ENCODE data around the gene PCED1A. TPM values are rescaled to one million over a fixed set of nuclear protein-coding genes. Genes with fewer than 3 reads are reported as not detected.
A peak's percentile ranks its signal among the peaks of the same experiment; 100 is the strongest.
"Not testable (repeated sequence)": the region's sequence is repeated elsewhere in the genome, so short reads cannot be mapped to it uniquely, and the experiment has no call there.

Gene PCED1A
- total RNA-seq, 5 donors from 2014 or later (not counting 1 experiment from before 2014, with no cell fraction given), result 65.1 to 111 (median 95.2) TPM

DNA sequence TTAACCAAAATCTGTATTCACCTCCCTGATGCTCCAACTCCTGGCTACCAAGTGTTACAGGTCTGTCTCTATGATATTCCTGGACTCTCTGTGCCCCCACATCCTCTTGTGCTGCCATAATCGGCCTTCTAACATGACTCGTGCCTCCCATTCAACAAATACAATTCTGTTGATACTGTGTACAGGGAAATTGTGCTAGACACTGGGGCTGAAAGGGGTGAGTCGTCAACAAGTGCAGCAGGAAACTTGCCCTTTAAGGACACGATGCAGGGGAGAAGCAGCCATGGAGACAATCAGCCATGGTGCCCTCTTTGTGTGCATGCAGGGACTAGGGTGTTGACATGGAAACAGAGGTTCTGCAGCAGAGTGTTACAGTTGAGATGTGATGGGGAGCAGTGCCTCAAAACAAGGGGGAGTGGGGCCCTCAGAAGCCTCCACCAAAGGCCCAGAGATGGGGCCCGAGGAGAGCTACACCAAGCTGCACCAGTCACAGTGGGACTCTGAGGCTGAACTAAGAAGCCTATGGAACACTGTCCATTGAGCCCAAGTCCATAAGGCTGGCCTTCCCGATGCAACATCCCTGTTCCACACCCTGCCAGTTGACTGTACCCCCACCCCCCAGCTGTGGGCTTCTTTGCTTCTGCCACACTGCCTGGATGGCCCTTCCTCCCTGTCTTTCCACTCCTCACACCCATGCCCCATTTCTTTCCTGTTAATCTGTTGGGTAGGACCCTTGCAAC, 3.1 kb downstream of the PCED1A start:
- 93% methylated on average over 4 of the region's 6 CpGs for WGBS (ENCODE audit: insufficient coverage)
- Mint-ChIP-seq H3K4me3 (peak overlapping the region in 1 of 3 donors; percentile 24), H3K27me3 (no peaks in the 10 kb centered on the region), H3K36me3 (peaks cover 15% of the 10 kb centered on the region), H3K27ac (no peak overlapping the region), H3K4me1 (peaks cover 14 to 27% (median 15%) of the 10 kb centered on the region in 3 donors), H3K9me3 (no peaks in the 10 kb centered on the region)
- ATAC-seq (replicated peaks in 1 of 4) (no peak), DNase-seq (no peak)
- peaks cover 0 to 12% of the 10 kb centered on the region in 2 donors for H3K36me3 ChIP-seq (ENCODE audit: control insufficient read depth in 2 of 2, extremely low read depth in 1 of 2, insufficient read depth in 1 of 2, low read length in 1 of 2)
- H3K4me1 ChIP-seq (ENCODE audit: control insufficient read depth in 1 of 2, extremely low read depth in 1 of 2, insufficient read depth in 2 of 2, low read length in 2 of 2), result peaks cover 2 to 35% of the 10 kb centered on the region in 2 experiments
- CTCF ChIA-PET, result no interaction called here
- no peaks in the 10 kb centered on the region for H3K9me3 ChIP-seq
- H3K27ac ChIP-seq (ENCODE audit: low read length), result no peak overlapping the region
- POLR2A ChIA-PET, result interaction anchor here in 1 of 2 donors (0.7 kb wide), 1 partner anchor 208 kb away, joined by 3 read pairs; the partner anchor contains the start of gene MRPS26
- no peak overlapping the region for H3K4me3 ChIP-seq (ENCODE audit: control insufficient read depth in 1 of 2, extremely low read depth in 1 of 2, low read length in 1 of 2)
- no peaks in the 10 kb centered on the region for H3K27me3 ChIP-seq (replicated peaks in 1 of 2; ENCODE audit: control insufficient read depth in 2 of 2, extremely low read depth in 1 of 2, insufficient read depth in 2 of 2, low read length in 1 of 2)

DNA sequence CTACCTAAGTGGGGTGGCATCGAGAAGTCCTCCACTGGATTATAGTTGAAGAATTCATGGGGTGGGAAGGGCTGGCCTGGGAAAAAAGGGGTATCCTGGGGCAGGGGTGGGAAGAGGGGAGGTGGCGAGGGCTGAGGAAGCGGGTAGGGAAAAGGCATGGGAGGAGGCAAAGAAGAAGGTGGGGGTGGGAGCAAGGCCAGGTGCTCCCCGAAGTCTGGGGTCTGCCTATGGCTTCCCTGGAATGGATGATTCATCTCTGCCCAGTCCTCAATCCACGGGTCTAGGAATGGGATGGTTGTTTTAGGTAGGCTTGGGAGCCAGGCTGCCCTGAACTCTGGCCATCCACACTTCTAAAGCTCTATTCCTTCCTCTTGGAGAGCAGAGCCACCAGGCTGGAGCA, 4.4 kb downstream of the PCED1A start:
- Histone ChIP-seq H3K4me3 (ENCODE audit: control insufficient read depth in 1 of 2, extremely low read depth in 1 of 2, low read length in 1 of 2) (no peak overlapping the region), H3K36me3 (ENCODE audit: control insufficient read depth in 2 of 2, extremely low read depth in 1 of 2, insufficient read depth in 1 of 2, low read length in 1 of 2) (peaks cover 0 to 12% of the 10 kb centered on the region in 2 donors), H3K9me3 (no peaks in the 10 kb centered on the region), H3K27me3 (replicated peaks in 1 of 2; ENCODE audit: control insufficient read depth in 2 of 2, extremely low read depth in 1 of 2, insufficient read depth in 2 of 2, low read length in 1 of 2) (no peaks in the 10 kb centered on the region), H3K27ac (ENCODE audit: low read length) (no peak overlapping the region), H3K4me1 (ENCODE audit: control insufficient read depth in 1 of 2, extremely low read depth in 1 of 2, insufficient read depth in 2 of 2, low read length in 2 of 2) (peaks cover 0 to 23% of the 10 kb centered on the region in 2 experiments)
- DNase-seq, result no peak
- Mint-ChIP-seq H3K27me3 (no peaks in the 10 kb centered on the region), H3K27ac (no peak overlapping the region), H3K36me3 (peaks cover 15% of the 10 kb centered on the region), H3K4me1 (peaks cover 8 to 24% (median 15%) of the 10 kb centered on the region in 3 donors), H3K4me3 (no peak overlapping the region), H3K9me3 (no peaks in the 10 kb centered on the region)
- ATAC-seq (replicated peaks in 1 of 4), result no peak
- CTCF ChIA-PET, result interaction anchor here in 1 of 2 donors (0.9 kb wide), 1 partner anchor 9 kb away, joined by 3 read pairs; no protein-coding TSS in a partner anchor
- WGBS (ENCODE audit: insufficient coverage), result 93% methylated on average over 3 of the region's 5 CpGs
- POLR2A ChIA-PET, result no interaction called here

GRCh38 chr20:2835331-2835796, 5.1 kb downstream of the PCED1A start:
- no peak for ATAC-seq (replicated peaks in 1 of 4)
- H3K27me3 ChIP-seq (replicated peaks in 1 of 2; ENCODE audit: control insufficient read depth in 2 of 2, extremely low read depth in 1 of 2, insufficient read depth in 2 of 2, low read length in 1 of 2), result no peaks in the 10 kb centered on the region
- no peak for DNase-seq
- no peaks in the 10 kb centered on the region for H3K9me3 ChIP-seq
- CTCF ChIA-PET, result interaction anchor here in 1 of 2 donors (0.9 kb wide), 1 partner anchor 8 kb away, joined by 3 read pairs; no protein-coding TSS in a partner anchor
- WGBS (ENCODE audit: insufficient coverage), result 100% methylated on average over 2 of the region's 6 CpGs
- no peak overlapping the region for H3K4me3 Mint-ChIP-seq
- H3K27ac Mint-ChIP-seq, result no peak overlapping the region
- H3K27ac ChIP-seq (ENCODE audit: low read length), result no peak overlapping the region
- no peaks in the 10 kb centered on the region for H3K9me3 Mint-ChIP-seq
- H3K4me1 ChIP-seq (ENCODE audit: control insufficient read depth in 1 of 2, extremely low read depth in 1 of 2, insufficient read depth in 2 of 2, low read length in 2 of 2), result peaks cover 0 to 21% of the 10 kb centered on the region in 2 experiments
- H3K27me3 Mint-ChIP-seq, result no peaks in the 10 kb centered on the region
- peaks cover 0 to 12% of the 10 kb centered on the region in 2 donors for H3K36me3 ChIP-seq (ENCODE audit: control insufficient read depth in 2 of 2, extremely low read depth in 1 of 2, insufficient read depth in 1 of 2, low read length in 1 of 2)
- peaks cover 15% of the 10 kb centered on the region for H3K36me3 Mint-ChIP-seq
- no peak overlapping the region for H3K4me3 ChIP-seq (ENCODE audit: control insufficient read depth in 1 of 2, extremely low read depth in 1 of 2, low read length in 1 of 2)
- H3K4me1 Mint-ChIP-seq, result peaks cover 8 to 22% (median 15%) of the 10 kb centered on the region in 3 donors
- POLR2A ChIA-PET, result no interaction called here

DNA sequence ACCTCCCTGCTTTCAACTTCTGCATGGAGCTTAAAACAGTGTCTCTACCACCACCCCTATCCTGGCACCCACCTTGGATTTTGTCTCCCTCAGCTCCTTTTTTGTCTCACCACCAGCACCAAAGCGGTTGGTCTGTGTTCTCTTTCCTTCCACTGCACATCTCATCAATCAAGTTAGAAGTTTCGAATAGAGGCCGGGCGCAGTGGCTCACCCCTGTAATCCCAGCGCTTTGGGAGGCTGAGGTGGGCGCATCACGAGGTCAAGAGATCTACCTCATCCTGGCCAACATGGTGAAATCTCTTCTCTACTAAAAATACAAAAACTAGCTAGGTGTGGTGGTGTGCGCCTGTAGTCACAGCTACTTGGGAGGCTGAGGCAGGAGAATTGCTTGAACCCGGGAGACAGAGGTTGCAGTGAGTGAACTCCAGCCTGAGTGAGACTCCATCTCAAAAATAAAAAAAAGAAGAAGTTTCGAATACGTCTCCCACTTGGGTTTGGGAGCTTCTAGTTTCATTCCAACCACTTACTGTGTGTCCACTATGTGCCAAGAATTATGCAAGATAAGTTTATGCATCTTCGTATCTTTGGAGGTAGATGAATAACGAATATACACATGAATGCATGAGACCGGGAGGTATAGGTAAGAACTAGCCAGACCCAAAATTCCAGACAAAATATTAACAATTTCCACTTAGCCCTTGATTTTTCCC, 5.9 kb downstream of the PCED1A start:
- ATAC-seq (replicated peaks in 1 of 4), result no peak
- no peak overlapping the region for H3K4me3 ChIP-seq (ENCODE audit: control insufficient read depth in 1 of 2, extremely low read depth in 1 of 2, low read length in 1 of 2)
- peaks cover 0 to 13% of the 10 kb centered on the region in 2 experiments for H3K4me1 ChIP-seq (ENCODE audit: control insufficient read depth in 1 of 2, extremely low read depth in 1 of 2, insufficient read depth in 2 of 2, low read length in 2 of 2)
- Mint-ChIP-seq H3K27ac (no peak overlapping the region), H3K4me3 (no peak overlapping the region), H3K4me1 (peaks cover 6 to 20% (median 12%) of the 10 kb centered on the region in 3 donors), H3K27me3 (no peaks in the 10 kb centered on the region), H3K36me3 (peaks cover 15% of the 10 kb centered on the region), H3K9me3 (no peaks in the 10 kb centered on the region)
- H3K27ac ChIP-seq (ENCODE audit: low read length), result no peak overlapping the region
- H3K27me3 ChIP-seq (replicated peaks in 1 of 2; ENCODE audit: control insufficient read depth in 2 of 2, extremely low read depth in 1 of 2, insufficient read depth in 2 of 2, low read length in 1 of 2), result no peaks in the 10 kb centered on the region
- peaks cover 0 to 12% of the 10 kb centered on the region in 2 donors for H3K36me3 ChIP-seq (ENCODE audit: control insufficient read depth in 2 of 2, extremely low read depth in 1 of 2, insufficient read depth in 1 of 2, low read length in 1 of 2)
- POLR2A ChIA-PET, result no interaction called here
- no peaks in the 10 kb centered on the region for H3K9me3 ChIP-seq
- CTCF ChIA-PET, result no interaction called here
- WGBS (ENCODE audit: insufficient coverage), result 100% methylated on average over 1 of the region's 14 CpGs
- no peak for DNase-seq

DNA sequence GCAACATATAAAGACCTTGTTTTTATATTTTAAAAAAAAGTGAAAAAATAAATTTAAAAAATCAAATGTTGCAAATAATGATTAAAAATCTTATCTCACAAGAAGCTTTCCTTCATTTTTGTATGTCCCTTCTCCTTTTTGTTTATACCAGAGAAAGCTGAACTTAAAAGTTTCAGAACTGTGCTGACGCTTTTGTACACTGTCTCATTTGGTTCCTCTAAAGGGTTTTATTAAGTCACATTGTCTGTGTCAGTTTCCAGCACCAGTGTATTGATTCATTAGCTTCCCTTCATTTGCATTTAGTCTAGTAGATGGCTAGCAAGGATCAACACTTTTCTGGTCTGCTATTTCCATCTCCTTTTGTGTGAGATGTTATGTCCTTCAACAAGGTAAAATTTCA, 6.7 kb downstream of the PCED1A start:
- no peak overlapping the region for H3K27ac Mint-ChIP-seq
- H3K9me3 ChIP-seq, result no peaks in the 10 kb centered on the region
- H3K4me3 ChIP-seq (ENCODE audit: control insufficient read depth in 1 of 2, extremely low read depth in 1 of 2, low read length in 1 of 2), result no peak overlapping the region
- H3K27ac ChIP-seq (ENCODE audit: low read length), result no peak overlapping the region
- no peak overlapping the region for H3K4me3 Mint-ChIP-seq
- DNase-seq (no peak), ATAC-seq (replicated peaks in 1 of 4) (no peak)
- no peaks in the 10 kb centered on the region for H3K27me3 ChIP-seq (replicated peaks in 1 of 2; ENCODE audit: control insufficient read depth in 2 of 2, extremely low read depth in 1 of 2, insufficient read depth in 2 of 2, low read length in 1 of 2)
- H3K4me1 ChIP-seq (ENCODE audit: control insufficient read depth in 1 of 2, extremely low read depth in 1 of 2, insufficient read depth in 2 of 2, low read length in 2 of 2), result peaks cover 0 to 5% of the 10 kb centered on the region in 2 experiments
- peaks cover 0 to 12% of the 10 kb centered on the region in 2 donors for H3K36me3 ChIP-seq (ENCODE audit: control insufficient read depth in 2 of 2, extremely low read depth in 1 of 2, insufficient read depth in 1 of 2, low read length in 1 of 2)
- no CpG with 5 or more reads among the region's 1 CpG for WGBS (ENCODE audit: insufficient coverage)
- H3K27me3 Mint-ChIP-seq, result peaks cover 0 to 3% of the 10 kb centered on the region in 2 donors
- peaks cover 0 to 14% (median 6%) of the 10 kb centered on the region in 3 donors for H3K4me1 Mint-ChIP-seq
- POLR2A ChIA-PET, result no interaction called here
- peaks cover 15% of the 10 kb centered on the region for H3K36me3 Mint-ChIP-seq
- CTCF ChIA-PET, result no interaction called here
- no peaks in the 10 kb centered on the region for H3K9me3 Mint-ChIP-seq

- Mint-ChIP-seq H3K27me3 (peaks cover 14 to 15% of the 10 kb centered on the region in 2 donors), H3K4me1 (peaks cover 10 to 13% (median 12%) of the 10 kb centered on the region in 3 donors)
- WGBS (ENCODE audit: insufficient coverage), result 100% methylated on average over 3 of the region's 7 CpGs
- CTCF ChIA-PET, result interaction anchor here in 1 of 2 donors (0.6 to 0.7 kb wide), 2 partner anchors 20 to 40 kb away, joined by 6 to 8 read pairs; no protein-coding TSS in a partner anchor
- H3K36me3 ChIP-seq (ENCODE audit: control insufficient read depth in 2 of 2, extremely low read depth in 1 of 2, insufficient read depth in 1 of 2, low read length in 1 of 2); H3K36me3 Mint-ChIP-seq; H3K9me3 Mint-ChIP-seq; POLR2A ChIA-PET; H3K4me3 ChIP-seq (ENCODE audit: control insufficient read depth in 1 of 2, extremely low read depth in 1 of 2, low read length in 1 of 2); H3K9me3 ChIP-seq; H3K27me3 ChIP-seq (replicated peaks in 1 of 2; ENCODE audit: control insufficient read depth in 2 of 2, extremely low read depth in 1 of 2, insufficient read depth in 2 of 2, low read length in 1 of 2); H3K4me1 ChIP-seq (ENCODE audit: control insufficient read depth in 1 of 2, extremely low read depth in 1 of 2, insufficient read depth in 2 of 2, low read length in 2 of 2); DNase-seq; H3K27ac Mint-ChIP-seq; H3K4me3 Mint-ChIP-seq; H3K27ac ChIP-seq (ENCODE audit: low read length); ATAC-seq (replicated peaks in 1 of 4): not testable (repeated sequence)
Observed at GRCh38 chr20:2831206-2831605, 9.2 kb downstream of the PCED1A start.

All from T-cell (primary cell).